Upper lobe of left lung (tissue), 4 donors: Measurements from ENCODE around the gene FGGY.

Source experiments
- POLR2A ChIP-seq, 4 donors: fragments of 450-650 bp; IDR thresholded peaks; one replicate each; pipeline ENCODE4 v1.5.1; 2016 to 2017; ENCODE audit warnings: antibody characterized with exemption in 4 of 4, mild to moderate bottlenecking in 2 of 4
- POLR2AphosphoS5 ChIP-seq, 2 donors: sonication (generic); formaldehyde crosslinking; IDR thresholded peaks; one replicate each; pipeline ENCODE4 v1.5.1; 2017; ENCODE audit warnings: antibody characterized with exemption in 2 of 2

DNA sequence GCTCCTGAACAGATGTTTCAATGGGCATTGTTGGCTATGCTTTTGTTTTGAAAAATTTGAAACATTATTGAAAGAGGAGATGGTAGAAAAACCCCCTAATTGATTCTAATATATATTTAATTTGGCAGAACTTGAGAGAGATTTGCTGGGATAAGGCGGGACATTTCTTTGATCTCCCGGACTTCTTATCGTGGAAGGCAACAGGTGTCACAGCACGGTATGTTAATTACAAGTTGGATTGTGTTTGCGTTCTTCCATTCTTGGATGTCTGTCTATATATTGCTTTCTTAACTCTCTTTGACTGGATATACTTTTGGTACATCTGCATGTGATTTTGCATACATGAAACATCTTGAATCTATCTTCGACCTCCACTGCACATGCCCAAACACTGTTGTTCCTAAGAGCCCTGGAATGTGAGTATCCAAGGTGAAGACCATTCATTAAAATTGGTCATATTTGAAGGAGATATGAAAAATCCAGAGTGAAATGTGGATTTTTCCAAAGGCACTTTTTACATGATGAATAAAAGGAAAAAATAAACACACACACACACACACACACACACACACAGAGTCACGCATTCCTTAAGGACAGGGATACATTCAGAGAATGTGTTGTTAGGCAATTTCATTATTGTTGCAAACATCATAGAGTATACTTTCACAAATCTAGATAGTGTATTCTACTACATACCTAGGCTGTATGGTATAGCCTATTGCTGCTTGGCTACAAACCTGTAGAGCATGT lies 81.9 kb downstream of the FGGY start:
- TF ChIP-seq POLR2AphosphoS5 (IDR thresholded peaks at IDR 0.05) (no peak), POLR2A (IDR thresholded peaks at IDR 0.05) (no peak)
